Measurements from ENCODE around the gene TMEM91. TPM values are rescaled to one million over a fixed set of nuclear protein-coding genes. Genes with fewer than 3 reads are reported as not detected.

TMEM91 gene
- total RNA-seq, 1 donor from 2014 or later, result 3.5 TPM

DNA sequence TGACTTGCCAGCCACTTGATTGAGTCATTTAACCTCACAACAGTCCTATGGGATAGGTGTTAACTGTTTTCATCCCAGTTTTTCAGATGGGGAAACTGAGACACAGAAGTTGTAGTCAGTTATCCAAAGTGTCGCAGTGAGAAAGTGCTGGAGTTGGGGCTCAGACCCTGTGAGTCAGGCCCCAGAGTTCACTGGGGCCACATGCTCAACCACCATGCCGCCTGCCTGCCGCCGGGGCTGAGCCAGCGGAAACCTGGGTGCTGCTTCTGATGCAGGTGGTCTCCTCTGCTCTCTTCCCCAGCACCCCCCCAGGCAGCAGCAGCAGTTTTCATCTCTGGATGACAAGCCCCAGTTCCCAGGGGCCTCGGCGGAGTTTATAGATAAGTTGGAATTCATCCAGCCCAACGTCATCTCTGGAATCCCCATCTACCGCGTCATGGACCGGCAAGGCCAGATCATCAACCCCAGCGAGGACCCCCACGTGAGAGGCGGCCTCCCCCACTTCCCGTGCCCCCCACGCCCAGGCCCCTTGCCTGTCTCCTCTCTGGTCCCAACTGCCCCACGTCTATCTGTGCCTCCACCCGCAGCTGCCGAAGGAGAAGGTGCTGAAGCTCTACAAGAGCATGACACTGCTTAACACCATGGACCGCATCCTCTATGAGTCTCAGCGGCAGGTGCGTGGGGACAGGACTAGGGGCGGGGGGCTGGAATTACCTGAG, 34.2 kb downstream of the TMEM91 start:
- DNase-seq (ENCODE audit: low read depth), result no peak
- TF ChIP-seq CTCF (conservative IDR thresholded peaks at IDR 0.05; ENCODE audit: low read depth, low read length), result no peak
- H3K4me3 ChIP-seq (ENCODE audit: low read depth, low read length), result no peak overlapping the region

- no peak for DNase-seq (ENCODE audit: low read depth)
- no peak for TF ChIP-seq CTCF (conservative IDR thresholded peaks at IDR 0.05; ENCODE audit: low read depth, low read length)
- H3K4me3 ChIP-seq (ENCODE audit: low read depth, low read length), result no peak overlapping the region
Observed at GRCh38 chr19:41411100-41411967, 35.0 kb downstream of the TMEM91 start.

DNA sequence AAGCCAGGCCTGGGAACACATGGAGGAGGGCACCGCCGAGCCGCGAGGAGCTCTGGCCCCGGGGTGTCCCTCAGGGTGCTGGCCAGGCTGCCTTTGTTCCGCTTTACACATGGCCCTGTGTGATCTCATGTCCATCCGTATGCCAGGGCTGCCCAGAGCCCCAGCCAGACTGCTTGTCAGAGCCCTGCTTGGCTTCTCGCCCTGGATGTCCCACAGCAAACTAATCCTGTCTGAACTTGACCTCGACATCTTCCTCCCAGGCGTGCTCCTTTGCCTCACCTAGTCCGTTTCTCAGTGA, 35.6 kb downstream of the TMEM91 start:
- no peak overlapping the region for H3K4me3 ChIP-seq (ENCODE audit: low read depth, low read length)
- TF ChIP-seq CTCF (conservative IDR thresholded peaks at IDR 0.05; ENCODE audit: low read depth, low read length), result no peak
- DNase-seq (ENCODE audit: low read depth), result no peak

- no peak overlapping the region for H3K4me3 ChIP-seq (ENCODE audit: low read depth, low read length)
- no peak for DNase-seq (ENCODE audit: low read depth)
- TF ChIP-seq CTCF (conservative IDR thresholded peaks at IDR 0.05; ENCODE audit: low read depth, low read length), result no peak
Observed at GRCh38 chr19:41412953-41413352, 36.6 kb downstream of the TMEM91 start.

- no peak overlapping the region for H3K4me3 ChIP-seq (ENCODE audit: low read depth, low read length)
- no peak for TF ChIP-seq CTCF (conservative IDR thresholded peaks at IDR 0.05; ENCODE audit: low read depth, low read length)
- no peak for DNase-seq (ENCODE audit: low read depth)
Observed at GRCh38 chr19:41413947-41414346, 37.6 kb downstream of the TMEM91 start.

DNA sequence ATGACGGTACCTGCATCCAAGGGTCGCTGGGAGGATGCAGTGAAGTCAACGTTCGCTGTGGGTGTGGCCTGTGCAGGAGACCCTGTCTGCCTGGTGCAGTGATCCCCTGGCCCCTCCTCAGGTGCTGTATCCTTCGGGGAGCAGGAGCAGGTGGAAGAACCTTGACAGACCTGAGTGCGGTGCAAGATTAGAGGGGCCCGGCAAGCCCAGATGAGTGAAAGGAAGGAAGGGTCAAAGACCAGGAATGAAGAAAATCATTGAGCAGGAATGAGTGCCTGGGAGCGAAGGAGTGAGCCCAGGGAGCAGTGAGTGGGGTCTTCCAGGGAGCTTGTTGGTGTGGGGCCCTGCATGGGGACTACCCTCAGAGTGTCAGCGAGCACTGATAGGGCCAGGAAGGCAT, 38.1 kb downstream of the TMEM91 start:
- DNase-seq (ENCODE audit: low read depth), result no peak
- no peak for TF ChIP-seq CTCF (conservative IDR thresholded peaks at IDR 0.05; ENCODE audit: low read depth, low read length)
- H3K4me3 ChIP-seq (ENCODE audit: low read depth, low read length), result no peak overlapping the region
